Activated CD4-positive, alpha-beta T cell treated with anti-CD3 and anti-CD28 coated beads, Interleukin-2, amount 50 U/mL, for 48 hours (primary cell): ENCODE results near the gene LBHD2.
"Not testable (repeated sequence)": the region's sequence is repeated elsewhere in the genome, so short reads cannot be mapped to it uniquely, and the experiment has no call there.

Experiments used
- DNase-seq, 2 experiments: peaks; one replicate each; pipeline ENCODE4 v3.0.0-alpha.2; 2020

Gene LBHD2

GRCh38 chr14:103084021-103084919, at the start of gene LBHD2:
TSS of gene LBHD2 (plus strand) at chr14:103084210. CDS start at chr14:103086013, 1,803 bp downstream.
- DNase-seq: no peak

DNA sequence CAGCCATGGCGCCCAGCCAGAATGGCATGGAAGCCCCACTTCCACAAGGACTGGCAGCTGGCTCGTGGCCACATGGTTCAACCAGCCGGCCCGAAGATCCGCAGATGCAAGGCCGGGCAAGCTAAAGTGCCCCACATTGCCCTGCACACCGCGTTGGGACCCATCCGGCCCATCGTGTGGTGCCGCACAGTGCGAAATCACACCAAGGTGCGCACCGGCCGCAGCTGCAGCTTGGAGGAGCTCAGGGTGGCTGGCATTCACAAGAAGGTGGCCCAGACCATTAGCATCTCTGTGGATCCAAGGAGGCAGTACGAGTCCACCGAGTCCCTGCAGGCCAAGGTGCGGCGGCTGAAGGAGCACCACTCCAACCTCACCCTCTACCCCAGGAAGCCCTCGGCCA, 42.5 kb upstream of the LBHD2 start:
- DNase-seq: no peak

- DNase-seq: no peak
These were observed 40.6 kb upstream of the LBHD2 start for GRCh38 chr14:103043257-103044015.

GRCh38 chr14:103045371-103045869, 38.6 kb upstream of the LBHD2 start:
- no peak for DNase-seq

DNA sequence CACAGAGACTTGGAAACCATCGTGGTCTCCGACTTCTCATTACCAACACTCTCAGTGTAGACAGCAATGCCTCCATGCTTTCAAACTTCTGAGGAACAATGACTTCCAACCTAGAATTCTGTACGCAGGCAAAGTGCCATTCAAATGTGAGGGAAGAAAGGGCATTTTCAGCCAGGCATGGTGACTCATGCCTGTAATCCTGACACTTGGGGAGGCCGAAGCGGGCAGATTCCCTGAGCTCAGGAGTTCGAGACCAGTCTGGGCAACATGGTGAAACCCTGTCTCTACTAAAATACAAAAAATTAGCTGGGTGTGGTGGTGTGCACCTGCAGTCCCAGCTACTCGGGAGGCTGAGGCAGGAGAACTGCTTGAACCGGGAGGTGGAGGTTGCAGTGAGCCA, 36.6 kb upstream of the LBHD2 start:
- not testable (repeated sequence) for DNase-seq

GRCh38 chr14:103050935-103051334, 33.1 kb upstream of the LBHD2 start:
- no peak for DNase-seq

DNA sequence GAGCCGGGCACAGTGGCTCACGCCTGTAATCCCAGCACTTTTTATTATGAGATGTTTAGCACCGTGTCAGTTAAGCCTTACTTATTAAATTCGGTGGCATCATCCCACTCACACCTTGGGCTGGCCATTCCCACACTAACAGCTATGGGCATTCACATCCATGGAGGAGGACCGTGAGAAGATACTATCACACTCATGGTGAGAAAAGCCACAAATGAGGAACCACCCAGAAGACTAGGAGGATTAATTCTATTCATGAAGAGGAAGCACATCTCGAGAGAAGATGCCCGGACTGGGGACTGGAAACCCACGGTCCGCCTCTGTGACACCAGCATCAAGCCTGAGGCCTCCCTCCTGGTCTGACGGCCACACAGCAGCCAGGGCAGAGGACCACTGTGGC, 31.6 kb upstream of the LBHD2 start:
- DNase-seq: no peak

- DNase-seq: no peak
These were observed 28.3 kb upstream of the LBHD2 start for GRCh38 chr14:103055695-103056094.

DNA sequence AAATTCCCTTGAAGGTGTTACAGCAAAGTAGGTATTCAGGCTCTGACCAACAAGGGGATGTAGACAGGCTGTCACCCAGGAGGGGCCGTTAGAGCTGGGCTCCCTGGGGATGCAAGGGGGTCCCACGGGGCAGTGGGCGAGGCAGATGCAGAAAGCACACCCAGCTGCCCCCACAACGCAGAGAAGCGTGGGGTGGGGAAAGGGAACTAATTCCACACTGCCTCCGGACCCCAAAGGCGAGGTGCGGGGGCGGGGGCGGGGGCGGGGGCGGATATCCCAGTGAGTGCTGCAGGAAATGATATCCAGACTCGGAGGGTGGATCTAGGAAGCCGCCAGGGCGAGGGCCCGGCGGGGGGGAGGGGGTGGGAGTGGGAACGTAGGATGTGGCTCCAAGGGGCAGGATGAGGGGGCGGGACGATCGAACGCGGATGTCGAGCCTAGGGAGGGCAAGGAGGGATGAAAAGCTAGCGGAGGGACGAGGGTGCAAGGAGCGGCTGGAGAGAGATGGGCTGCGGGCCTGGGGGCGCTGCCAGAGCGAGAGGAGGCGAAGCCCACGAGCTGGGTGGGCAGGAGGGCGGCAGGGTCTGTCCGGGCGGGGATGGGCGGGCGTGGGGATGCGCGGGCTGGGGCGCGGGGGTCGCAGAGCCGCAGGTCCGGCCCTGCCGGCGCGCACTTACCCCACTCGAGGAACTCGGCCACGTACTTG, 27.5 kb upstream of the LBHD2 start:
- no peak for DNase-seq

DNA sequence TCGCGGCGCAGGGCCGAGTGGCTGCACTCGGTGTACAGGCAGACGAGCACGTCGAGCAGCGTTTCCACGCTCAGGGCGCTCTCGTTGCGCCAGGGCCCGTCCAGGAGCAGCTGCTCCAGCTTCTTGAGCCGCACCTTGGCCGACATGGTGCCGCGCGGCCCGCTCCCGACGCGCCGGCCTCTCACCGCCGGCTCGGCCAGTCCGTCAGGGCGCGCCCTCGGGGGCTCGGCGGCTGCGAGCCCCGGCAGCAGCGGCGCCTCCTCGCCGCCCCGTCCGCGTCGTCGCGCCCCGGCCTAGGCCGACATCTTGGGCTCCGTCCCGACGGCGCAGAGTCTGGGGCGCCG, 27.0 kb upstream of the LBHD2 start:
- no peak for DNase-seq

GRCh38 chr14:103057372-103058163, 26.4 kb upstream of the LBHD2 start, which contains the start of gene CDC42BPB:
TSS of gene CDC42BPB (minus strand) at chr14:103057549. CDS start at chr14:103057173, 376 bp downstream.
- DNase-seq: peak; percentile 53 to 65

DNA sequence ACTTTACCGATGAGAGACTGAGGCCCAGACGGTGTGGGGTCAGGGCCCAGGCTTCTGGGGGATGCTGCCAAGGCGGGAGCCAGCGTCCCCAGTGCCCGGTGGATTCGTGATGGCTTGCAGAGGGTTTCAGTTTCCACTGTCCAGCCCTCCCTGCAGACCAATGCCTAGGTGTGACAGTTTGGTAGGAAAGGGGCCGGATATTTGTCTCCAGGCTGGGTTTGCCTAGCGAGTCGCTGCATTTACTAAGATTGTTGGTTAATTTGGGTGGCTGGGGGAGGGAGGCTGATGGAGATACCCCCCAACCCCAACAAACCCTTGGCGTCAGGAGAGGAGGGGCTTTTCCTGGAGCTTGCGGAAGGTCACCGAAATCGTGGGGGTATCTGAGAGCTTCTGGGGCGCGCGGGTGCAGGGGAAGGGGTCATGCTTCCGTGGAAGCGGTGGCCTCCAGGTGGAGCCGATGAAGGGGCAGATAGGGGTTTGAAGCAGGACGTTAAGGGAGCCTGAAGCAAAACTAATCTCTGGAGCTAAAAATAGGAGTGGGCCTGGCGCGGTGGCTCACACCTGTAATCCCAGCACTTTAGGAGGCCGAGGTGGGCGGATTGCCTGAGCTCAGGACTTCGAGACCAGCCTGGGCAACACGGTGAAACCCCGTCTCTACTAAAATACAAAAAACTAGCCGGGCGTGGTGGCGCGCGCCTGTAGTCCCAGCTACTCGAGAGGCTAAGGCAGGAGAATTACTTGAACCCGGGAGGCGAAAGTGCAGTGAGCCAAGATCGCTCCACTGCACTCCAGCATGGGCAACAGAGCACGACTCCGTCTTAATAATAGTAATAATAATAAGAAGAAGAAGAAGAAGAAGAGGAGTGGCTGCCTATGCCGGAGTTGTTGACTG, 25.6 kb upstream of the LBHD2 start:
- DNase-seq: no peak

- no peak for DNase-seq
These were observed 24.5 kb upstream of the LBHD2 start for GRCh38 chr14:103059556-103059955.

DNA sequence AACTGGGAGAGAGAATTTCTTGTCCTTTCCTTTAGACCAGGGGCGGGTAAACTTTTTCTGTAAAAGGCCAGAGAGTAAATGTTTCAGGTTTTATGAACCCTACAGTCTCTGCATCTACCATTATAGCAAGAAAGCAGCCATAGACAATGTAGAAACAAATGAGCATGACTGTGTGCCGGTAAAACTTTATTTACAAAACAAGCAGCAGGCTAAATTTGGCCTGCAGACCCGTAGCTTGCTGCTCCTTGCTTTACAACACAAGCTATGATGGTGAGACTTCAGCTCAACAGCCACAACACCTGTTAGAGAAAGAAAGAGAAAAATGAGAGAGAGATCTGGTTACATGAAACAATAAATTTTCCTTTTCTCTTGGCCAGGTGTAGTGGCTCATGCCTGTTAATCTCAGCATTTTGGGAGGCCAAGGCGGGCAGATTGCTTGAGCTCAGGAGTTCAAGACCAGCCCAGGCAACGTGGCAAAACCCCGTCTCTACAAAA, 22.5 kb upstream of the LBHD2 start:
- DNase-seq: no peak

- no peak for DNase-seq
These were observed 19.6 kb upstream of the LBHD2 start for GRCh38 chr14:103064436-103064835.

GRCh38 chr14:103064978-103065377, 19.0 kb upstream of the LBHD2 start:
- no peak for DNase-seq

DNA sequence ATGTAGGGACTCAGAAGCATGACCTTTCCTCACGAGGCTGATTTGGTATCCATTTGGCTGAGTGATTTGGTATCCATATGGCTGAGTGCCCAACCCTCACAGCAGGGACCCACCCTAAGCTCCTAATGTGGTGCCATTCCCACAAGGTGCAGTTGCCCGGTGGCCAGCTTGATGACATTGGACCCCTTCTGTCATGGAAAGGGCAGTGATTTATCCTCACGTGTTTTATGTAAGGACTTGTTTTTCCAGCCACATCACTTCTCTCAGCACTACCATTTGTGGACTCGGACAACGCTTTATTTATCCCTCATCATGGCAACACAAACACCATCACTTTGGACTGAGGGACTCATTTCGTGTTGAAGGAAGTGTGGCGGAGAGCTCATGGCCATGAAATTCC, 18.1 kb upstream of the LBHD2 start:
- no peak for DNase-seq

- no peak for DNase-seq
These were observed 17.6 kb upstream of the LBHD2 start for GRCh38 chr14:103066399-103066798.

GRCh38 chr14:103067231-103067954, 16.6 kb upstream of the LBHD2 start:
- no peak for DNase-seq

DNA sequence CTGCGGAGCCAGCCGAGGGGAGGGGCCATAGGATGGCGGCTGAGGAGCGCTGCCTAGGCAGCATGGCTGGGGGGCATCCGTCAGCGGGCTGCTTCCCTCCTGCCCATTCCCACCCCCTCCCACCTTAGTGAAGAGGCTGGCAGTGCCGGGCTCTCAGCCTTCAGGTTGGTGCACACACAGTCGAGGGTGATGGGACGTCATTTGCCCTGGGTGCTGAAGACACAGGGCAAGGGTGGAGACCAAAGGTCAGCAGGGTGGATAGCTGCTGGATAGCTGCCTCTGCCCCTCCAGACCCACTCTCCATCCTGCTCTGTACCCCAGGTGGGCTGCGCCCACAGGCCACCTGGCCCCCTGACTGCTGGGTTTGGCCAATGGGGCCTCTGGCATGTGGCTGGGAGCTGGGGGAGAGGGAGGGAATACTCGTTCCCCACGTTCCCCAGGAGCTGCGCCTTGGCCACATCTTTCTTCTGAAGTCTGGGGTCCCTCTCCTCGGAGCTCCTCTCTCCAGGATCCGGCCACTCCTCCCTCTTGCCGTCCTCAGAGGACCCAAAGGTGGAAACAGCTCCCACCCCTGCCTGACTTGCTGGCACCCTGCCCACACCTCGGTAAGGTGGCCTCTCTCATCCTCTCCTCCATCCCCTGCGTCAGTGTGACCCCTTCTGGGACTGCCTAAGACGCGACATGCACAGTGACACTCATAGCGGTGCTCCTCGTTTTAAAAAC, 15.5 kb upstream of the LBHD2 start:
- DNase-seq: no peak
